ENCODE measurements around the gene BCL2L1. TPM values are rescaled to one million over a fixed set of nuclear protein-coding genes. Genes with fewer than 3 reads are reported as not detected.

The BCL2L1 gene
- polyA plus RNA-seq, 1 of the 3 experiments (the other 2 are of a cell fraction), result 99.9 TPM

DNA sequence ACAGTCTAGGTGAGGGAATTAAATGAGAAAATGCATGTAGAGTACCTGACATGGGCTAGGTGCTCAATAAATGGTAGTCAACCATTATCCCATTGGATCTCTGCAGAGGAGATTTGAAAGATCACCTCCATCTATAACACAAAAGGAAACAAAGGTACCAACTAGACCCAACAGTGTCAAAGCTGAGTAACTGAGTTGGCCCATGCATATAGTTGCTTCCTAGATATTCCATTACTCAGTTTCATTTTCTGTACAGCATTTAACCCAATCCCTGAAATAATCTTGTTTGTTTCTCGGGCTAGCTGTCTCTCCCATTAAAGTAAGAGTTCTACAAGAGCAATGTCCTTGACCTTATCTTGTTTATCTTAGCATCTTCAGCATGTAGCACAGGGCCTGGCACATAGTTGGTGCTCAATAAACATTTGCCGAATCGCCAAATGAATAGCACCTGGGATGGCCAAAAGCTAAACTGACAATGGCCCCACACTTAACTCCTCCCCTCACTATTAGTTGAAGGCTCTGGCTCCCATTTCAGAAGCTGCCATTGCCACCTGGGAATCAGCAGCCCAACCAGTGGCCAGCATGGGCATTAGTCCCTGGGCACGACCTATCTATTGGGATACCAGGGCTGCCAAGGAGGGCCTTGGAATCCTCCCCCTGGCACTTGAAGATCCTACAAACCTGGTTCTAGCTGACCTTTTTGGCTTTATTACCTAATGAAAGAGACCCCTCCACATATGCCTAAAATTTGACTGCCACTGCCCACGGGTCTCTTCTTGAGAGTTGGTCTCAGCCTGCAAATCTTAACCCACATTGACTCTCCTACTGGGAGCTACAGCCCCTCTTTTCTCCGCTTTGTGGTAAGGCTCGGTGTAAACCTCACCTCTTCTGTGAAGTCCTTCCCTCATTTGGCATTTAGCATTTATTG, 22.6 kb downstream of the BCL2L1 start:
- TF ChIP-seq TEAD4 (IDR thresholded peaks at IDR 0.05; ENCODE audit: borderline replicate concordance, insufficient read depth) (no peak), TAF1 (IDR thresholded peaks at IDR 0.05; ENCODE audit: borderline replicate concordance, low read depth, low read length) (no peak), MXI1 (IDR thresholded peaks at IDR 0.05; ENCODE audit: low read depth, low read length) (no peak), RFX5 (IDR thresholded peaks at IDR 0.05; ENCODE audit: low read length) (no peak), MEF2A (IDR thresholded peaks at IDR 0.05; ENCODE audit: borderline replicate concordance, low read depth) (no peak), POLR2AphosphoS5 (IDR thresholded peaks at IDR 0.05; ENCODE audit: low read depth, low read length) (no peak)
- TF ChIP-seq, protein P1, sequence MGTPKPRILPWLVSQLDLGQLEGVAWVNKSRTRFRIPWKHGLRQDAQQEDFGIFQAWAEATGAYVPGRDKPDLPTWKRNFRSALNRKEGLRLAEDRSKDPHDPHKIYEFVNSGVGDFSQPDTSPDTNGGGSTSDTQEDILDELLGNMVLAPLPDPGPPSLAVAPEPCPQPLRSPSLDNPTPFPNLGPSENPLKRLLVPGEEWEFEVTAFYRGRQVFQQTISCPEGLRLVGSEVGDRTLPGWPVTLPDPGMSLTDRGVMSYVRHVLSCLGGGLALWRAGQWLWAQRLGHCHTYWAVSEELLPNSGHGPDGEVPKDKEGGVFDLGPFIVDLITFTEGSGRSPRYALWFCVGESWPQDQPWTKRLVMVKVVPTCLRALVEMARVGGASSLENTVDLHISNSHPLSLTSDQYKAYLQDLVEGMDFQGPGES (IDR thresholded peaks at IDR 0.05; ENCODE audit: low read depth, low read length), result no peak
- TF ChIP-seq, protein P2, sequence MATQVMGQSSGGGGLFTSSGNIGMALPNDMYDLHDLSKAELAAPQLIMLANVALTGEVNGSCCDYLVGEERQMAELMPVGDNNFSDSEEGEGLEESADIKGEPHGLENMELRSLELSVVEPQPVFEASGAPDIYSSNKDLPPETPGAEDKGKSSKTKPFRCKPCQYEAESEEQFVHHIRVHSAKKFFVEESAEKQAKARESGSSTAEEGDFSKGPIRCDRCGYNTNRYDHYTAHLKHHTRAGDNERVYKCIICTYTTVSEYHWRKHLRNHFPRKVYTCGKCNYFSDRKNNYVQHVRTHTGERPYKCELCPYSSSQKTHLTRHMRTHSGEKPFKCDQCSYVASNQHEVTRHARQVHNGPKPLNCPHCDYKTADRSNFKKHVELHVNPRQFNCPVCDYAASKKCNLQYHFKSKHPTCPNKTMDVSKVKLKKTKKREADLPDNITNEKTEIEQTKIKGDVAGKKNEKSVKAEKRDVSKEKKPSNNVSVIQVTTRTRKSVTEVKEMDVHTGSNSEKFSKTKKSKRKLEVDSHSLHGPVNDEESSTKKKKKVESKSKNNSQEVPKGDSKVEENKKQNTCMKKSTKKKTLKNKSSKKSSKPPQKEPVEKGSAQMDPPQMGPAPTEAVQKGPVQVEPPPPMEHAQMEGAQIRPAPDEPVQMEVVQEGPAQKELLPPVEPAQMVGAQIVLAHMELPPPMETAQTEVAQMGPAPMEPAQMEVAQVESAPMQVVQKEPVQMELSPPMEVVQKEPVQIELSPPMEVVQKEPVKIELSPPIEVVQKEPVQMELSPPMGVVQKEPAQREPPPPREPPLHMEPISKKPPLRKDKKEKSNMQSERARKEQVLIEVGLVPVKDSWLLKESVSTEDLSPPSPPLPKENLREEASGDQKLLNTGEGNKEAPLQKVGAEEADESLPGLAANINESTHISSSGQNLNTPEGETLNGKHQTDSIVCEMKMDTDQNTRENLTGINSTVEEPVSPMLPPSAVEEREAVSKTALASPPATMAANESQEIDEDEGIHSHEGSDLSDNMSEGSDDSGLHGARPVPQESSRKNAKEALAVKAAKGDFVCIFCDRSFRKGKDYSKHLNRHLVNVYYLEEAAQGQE (IDR thresholded peaks at IDR 0.05; ENCODE audit: low read depth, low read length), result no peak
- Histone ChIP-seq H3K4me1 (ENCODE audit: control insufficient read depth in 1 of 2, insufficient read depth in 2 of 2, low read depth in 1 of 2, low read length in 1 of 2) (peaks cover 3 to 37% of the 10 kb centered on the region in 2 experiments; a peak in 3 of 4 replicates), H3K4me3 (ENCODE audit: low read depth in 2 of 2, low read length in 1 of 2) (no peak overlapping the region), H4K20me1 (ENCODE audit: insufficient read depth) (no peaks in the 10 kb centered on the region), H3F3A (replicated peaks; ENCODE audit: insufficient read depth) (peaks cover 51% of the 10 kb centered on the region), H3K9ac (peak overlapping the region; percentile 45), H2AFZ (ENCODE audit: low read depth) (no peak overlapping the region), H3K4me2 (peak overlapping the region; percentile 20; the same call in 1 of the 2 replicates), H3K27ac (ENCODE audit: low read depth in 2 of 2, low read length in 1 of 2) (peak overlapping the region; percentile 85 to 92), H3K9me3 (no peaks in the 10 kb centered on the region), H3K9me2 (no peaks in the 10 kb centered on the region), H3K36me3 (replicated peaks in 1 of 2; ENCODE audit: control insufficient read depth in 1 of 2, insufficient read depth in 2 of 2, low read length in 1 of 2) (peaks cover 0 to 38% of the 10 kb centered on the region in 2 experiments), H3K27me3 (ENCODE audit: insufficient read depth) (no peaks in the 10 kb centered on the region), H3K79me2 (ENCODE audit: insufficient read depth) (peaks cover 97% of the 10 kb centered on the region)
- CTCF ChIA-PET, result interaction anchor here (1.0 to 1.4 kb wide), 3 partner anchors 11 to 88 kb away, joined by 3 to 6 read pairs (median 3); no protein-coding TSS in a partner anchor
- DNase-seq, result no peak
- WGBS (ENCODE audit: low lambda C conversion rate), result 96% methylated on average over 6 of the region's 7 CpGs
- POLR2A ChIA-PET, result interaction anchor here (0.5 kb wide), 1 partner anchor 110 kb away, joined by 3 read pairs; no protein-coding TSS in a partner anchor

Data from SK-N-SH (cell line).